Activated CD4-positive, alpha-beta memory T cell treated with anti-CD3 and anti-CD28 coated beads, Interleukin-2, amount 10 ng/mL, durations not matched to agents 7 days and 5 days (primary cell): ENCODE data around the gene RBP2. TPM values are rescaled to one million over a fixed set of nuclear protein-coding genes. Genes with fewer than 3 reads are reported as not detected.
A peak's percentile ranks its signal among the peaks of the same experiment; 100 is the strongest.

ENCODE experiments used
- CTCF ChIA-PET: fragments of 350-600 bp; sonication (Branson Sonifier 250); formaldehyde crosslinking; loops from one replicate; lab custom pipeline; 2021; ENCODE audit warnings: antibody characterized with exemption, inconsistent platforms; lab: Charles Lee
- POLR2A ChIA-PET: fragments of 350-600 bp; sonication (Branson Sonifier 250); formaldehyde crosslinking; loops from one replicate; lab custom pipeline; 2021; ENCODE audit warnings: antibody characterized with exemption; lab: Charles Lee
- DNase-seq: peaks from one replicate; pipeline ENCODE4 v3.0.0-alpha.2; 2020
- H3K27ac Mint-ChIP-seq: one replicate; pipeline ENCODE4 v1.8.0; 2021; ENCODE audit warnings: mild to moderate bottlenecking, mixed read lengths
- H3K27me3 Mint-ChIP-seq: one replicate; pipeline ENCODE4 v1.8.0; 2021; ENCODE audit warnings: mixed read lengths
- H3K36me3 Mint-ChIP-seq: one replicate; pipeline ENCODE4 v1.8.0; 2021; ENCODE audit warnings: low read depth, mixed read lengths
- H3K4me1 Mint-ChIP-seq: one replicate; pipeline ENCODE4 v1.8.0; 2021; ENCODE audit warnings: mixed read lengths
- H3K4me3 Mint-ChIP-seq: one replicate; pipeline ENCODE4 v1.8.0; 2021; ENCODE audit warnings: mild to moderate bottlenecking, mixed read lengths
- H3K9me3 Mint-ChIP-seq: one replicate; pipeline ENCODE4 v1.8.0; 2021; ENCODE audit warnings: mixed read lengths
- total RNA-seq, 2 experiments: library from RNA; stranded (reverse); gene quantifications; one replicate each; pipeline ENCODE4 v1.2.3, GENCODE V29; 2021

Gene RBP2
- not detected for total RNA-seq

DNA sequence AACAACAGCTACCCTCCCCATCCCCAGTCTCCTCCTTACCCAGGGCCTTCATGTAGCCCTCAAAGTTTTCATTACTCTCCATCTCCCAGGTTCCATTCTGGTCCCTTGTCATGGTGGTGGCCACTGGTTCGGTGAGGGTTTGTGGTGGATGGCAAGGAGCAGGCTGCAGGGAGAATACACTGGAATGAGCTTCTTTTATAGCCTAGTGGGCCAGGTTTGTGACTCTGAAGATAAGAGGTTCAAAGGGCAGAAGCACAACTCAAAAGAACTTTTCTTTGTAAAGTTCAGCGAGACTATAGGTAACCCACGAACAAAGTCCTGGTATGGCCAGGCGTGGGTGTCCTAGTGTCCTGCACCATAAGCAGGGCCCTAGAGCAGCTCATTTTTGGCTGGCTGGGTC is at the start of gene RBP2:
RBP2 (minus strand) TSS at position 169 of the 400 bp plus-strand sequence; CDS start at position 112, 57 bp downstream.
- POLR2A ChIA-PET = no interaction called here
- H3K4me1 Mint-ChIP-seq = no peaks in the 10 kb centered on the region
- H3K27me3 Mint-ChIP-seq = peaks cover 2% of the 10 kb centered on the region
- no peaks in the 10 kb centered on the region for H3K9me3 Mint-ChIP-seq
- no peak within 1 kb of the TSS for H3K4me3 Mint-ChIP-seq
- CTCF ChIA-PET = no interaction called here
- H3K36me3 Mint-ChIP-seq = no peaks in the 10 kb centered on the region
- no peak for DNase-seq
- H3K27ac Mint-ChIP-seq = no peak within 1 kb of the TSS

DNA sequence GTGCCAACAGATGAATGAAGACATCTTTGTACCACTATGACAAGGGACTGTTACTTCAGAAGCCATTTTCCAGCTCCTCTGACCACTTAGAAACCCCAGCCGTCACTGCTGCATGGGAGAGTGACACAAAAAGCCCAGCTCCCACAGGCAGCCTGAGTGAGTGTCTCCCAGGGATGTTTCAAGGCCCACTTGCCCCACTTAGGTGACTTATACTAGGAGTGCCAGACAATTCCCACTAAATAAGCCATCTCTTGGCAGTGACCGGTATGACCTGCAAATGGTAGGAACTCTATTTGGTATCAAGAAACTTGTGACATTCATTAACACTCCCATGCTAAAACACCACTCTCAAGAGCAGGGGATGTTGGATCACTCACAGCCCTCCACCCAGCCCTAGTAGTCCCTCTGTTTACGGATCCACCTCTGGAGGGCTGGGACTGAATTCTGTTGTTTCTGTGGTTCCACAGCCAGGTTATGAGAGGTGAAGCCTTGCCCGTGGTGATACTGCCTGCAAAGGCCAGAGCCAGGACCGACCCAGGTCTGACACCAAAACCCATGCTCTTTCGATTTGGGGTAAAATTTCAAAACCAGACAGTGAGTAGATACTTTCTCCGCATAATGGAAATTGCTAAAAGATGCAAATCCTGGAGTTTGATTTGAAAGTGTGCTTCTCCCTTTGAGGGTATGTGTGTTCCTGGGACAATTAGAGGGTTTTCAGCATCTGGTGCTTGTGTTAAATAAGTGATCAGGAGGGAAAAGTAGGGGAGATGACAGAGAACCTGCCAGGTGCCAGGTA is 48.7 kb upstream of the RBP2 start:
- H3K9me3 Mint-ChIP-seq = no peaks in the 10 kb centered on the region
- POLR2A ChIA-PET = no interaction called here
- H3K4me1 Mint-ChIP-seq = no peaks in the 10 kb centered on the region
- no peaks in the 10 kb centered on the region for H3K36me3 Mint-ChIP-seq
- DNase-seq = peak; percentile 3
- no peak overlapping the region for H3K27ac Mint-ChIP-seq
- no peaks in the 10 kb centered on the region for H3K27me3 Mint-ChIP-seq
- CTCF ChIA-PET = no interaction called here
- no peak overlapping the region for H3K4me3 Mint-ChIP-seq

DNA sequence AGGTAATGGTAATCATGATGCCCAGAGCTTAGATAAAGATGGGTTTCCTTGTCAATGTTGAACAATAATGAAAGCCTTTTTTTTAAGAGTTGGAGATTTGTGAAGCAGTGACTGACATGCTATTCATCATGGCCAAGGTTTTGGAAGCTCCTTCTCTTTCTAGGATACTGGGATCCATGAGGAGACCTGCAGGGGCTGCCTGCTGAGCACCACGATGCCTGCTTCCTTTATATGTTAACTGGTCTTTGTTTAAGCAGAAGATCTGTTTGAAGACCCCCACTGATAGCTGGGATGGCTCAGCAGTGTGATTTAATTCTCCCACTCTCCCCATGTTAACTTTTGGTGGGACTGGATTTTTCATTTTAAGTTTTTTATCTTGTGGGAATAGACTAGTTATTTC is 47.4 kb upstream of the RBP2 start:
- ChIA-PET POLR2A (no interaction called here), CTCF (no interaction called here)
- no peaks in the 10 kb centered on the region for H3K36me3 Mint-ChIP-seq
- H3K4me1 Mint-ChIP-seq = no peaks in the 10 kb centered on the region
- no peak overlapping the region for H3K27ac Mint-ChIP-seq
- no peaks in the 10 kb centered on the region for H3K27me3 Mint-ChIP-seq
- no peaks in the 10 kb centered on the region for H3K9me3 Mint-ChIP-seq
- no peak overlapping the region for H3K4me3 Mint-ChIP-seq
- no peak for DNase-seq

GRCh38 chr3:139523166-139523565 is 46.9 kb upstream of the RBP2 start:
- H3K4me1 Mint-ChIP-seq = no peaks in the 10 kb centered on the region
- no peaks in the 10 kb centered on the region for H3K9me3 Mint-ChIP-seq
- no peak overlapping the region for H3K4me3 Mint-ChIP-seq
- no peak for DNase-seq
- CTCF ChIA-PET = interaction anchor here (0.8 kb wide), 1 partner anchor 96 kb away, joined by 3 read pairs; no protein-coding TSS in a partner anchor
- POLR2A ChIA-PET = no interaction called here
- H3K36me3 Mint-ChIP-seq = no peaks in the 10 kb centered on the region
- no peak overlapping the region for H3K27ac Mint-ChIP-seq
- H3K27me3 Mint-ChIP-seq = no peaks in the 10 kb centered on the region

DNA sequence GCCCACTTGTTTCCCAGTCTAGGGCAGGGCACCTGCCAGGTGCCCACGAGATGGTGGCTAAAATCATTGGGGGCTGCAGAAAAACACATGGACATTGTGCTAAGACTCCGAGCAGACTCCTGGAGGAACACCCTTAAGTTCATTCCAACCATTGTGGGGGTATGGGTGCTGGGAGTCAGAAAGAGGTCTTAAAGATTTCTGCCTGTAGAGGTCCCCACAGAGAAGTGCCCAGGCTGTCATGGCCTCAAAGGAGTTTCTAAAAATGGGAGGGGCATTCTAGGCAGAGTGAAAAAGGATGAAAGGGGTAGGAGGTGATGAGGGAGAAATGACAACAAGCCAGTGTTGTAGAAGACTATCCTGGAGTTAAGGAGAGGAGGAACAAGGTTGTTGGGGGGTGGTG is 46.1 kb upstream of the RBP2 start:
- POLR2A ChIA-PET = no interaction called here
- H3K27me3 Mint-ChIP-seq = no peaks in the 10 kb centered on the region
- CTCF ChIA-PET = no interaction called here
- no peak for DNase-seq
- no peak overlapping the region for H3K4me3 Mint-ChIP-seq
- H3K4me1 Mint-ChIP-seq = no peaks in the 10 kb centered on the region
- no peak overlapping the region for H3K27ac Mint-ChIP-seq
- H3K36me3 Mint-ChIP-seq = no peaks in the 10 kb centered on the region
- no peaks in the 10 kb centered on the region for H3K9me3 Mint-ChIP-seq

DNA sequence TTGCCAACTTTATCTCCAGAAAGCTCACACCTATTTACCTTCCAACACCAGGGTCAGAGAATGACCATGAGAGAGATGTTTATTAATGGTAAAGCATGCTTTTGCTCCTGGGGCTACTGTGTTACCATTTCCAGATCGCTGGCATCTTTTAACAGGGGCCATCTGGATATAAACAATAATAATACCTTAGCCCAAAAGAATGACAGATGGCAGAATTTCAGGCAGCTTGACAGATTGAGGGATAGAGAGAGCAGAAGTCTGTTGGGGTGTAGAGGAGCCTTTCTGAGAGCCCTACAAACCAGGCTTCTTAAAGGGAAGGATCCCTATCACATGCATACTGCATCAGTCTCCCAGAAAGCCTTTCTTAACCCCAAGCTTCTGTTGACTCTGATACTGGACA is 45.5 kb upstream of the RBP2 start:
- H3K36me3 Mint-ChIP-seq = no peaks in the 10 kb centered on the region
- no peak overlapping the region for H3K27ac Mint-ChIP-seq
- CTCF ChIA-PET = interaction anchor here (1.4 kb wide), 1 partner anchor 94 kb away, joined by 7 read pairs; no protein-coding TSS in a partner anchor
- no peak overlapping the region for H3K4me3 Mint-ChIP-seq
- DNase-seq = no peak
- H3K27me3 Mint-ChIP-seq = no peaks in the 10 kb centered on the region
- no peaks in the 10 kb centered on the region for H3K9me3 Mint-ChIP-seq
- POLR2A ChIA-PET = no interaction called here
- no peaks in the 10 kb centered on the region for H3K4me1 Mint-ChIP-seq

DNA sequence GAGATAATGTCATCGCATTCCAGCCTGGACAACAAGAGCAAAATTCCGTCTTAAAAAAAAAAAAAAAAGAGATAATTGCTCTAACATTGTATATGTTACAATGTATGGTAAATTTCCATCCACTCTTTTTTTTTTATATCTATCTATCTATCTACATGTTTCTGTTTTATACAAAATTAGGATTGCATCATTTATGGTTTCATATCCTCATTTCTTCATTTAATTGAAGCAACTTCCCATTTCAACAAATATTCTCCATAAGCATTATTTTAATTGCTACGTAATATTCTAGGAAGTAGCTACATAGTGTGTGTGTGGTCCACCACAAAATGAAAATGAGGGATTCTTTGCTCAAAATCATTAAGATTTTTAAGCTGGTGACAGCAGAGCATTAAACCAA is 44.8 kb upstream of the RBP2 start:
- H3K27ac Mint-ChIP-seq = no peak overlapping the region
- no peaks in the 10 kb centered on the region for H3K27me3 Mint-ChIP-seq
- H3K4me3 Mint-ChIP-seq = no peak overlapping the region
- no peak for DNase-seq
- POLR2A ChIA-PET = no interaction called here
- CTCF ChIA-PET = interaction anchor here (1.4 kb wide), 1 partner anchor 93 kb away, joined by 7 read pairs; no protein-coding TSS in a partner anchor
- H3K9me3 Mint-ChIP-seq = no peaks in the 10 kb centered on the region
- no peaks in the 10 kb centered on the region for H3K36me3 Mint-ChIP-seq
- no peaks in the 10 kb centered on the region for H3K4me1 Mint-ChIP-seq

GRCh38 chr3:139519998-139520737 is 43.9 kb upstream of the RBP2 start:
- CTCF ChIA-PET = interaction anchor here (0.6 to 2.2 kb wide), 2 partner anchors 81 to 92 kb away, joined by 3 to 4 read pairs; no protein-coding TSS in a partner anchor
- Mint-ChIP-seq H3K4me3 (no peak overlapping the region), H3K27ac (no peak overlapping the region)

GRCh38 chr3:139518926-139519842 is 42.9 kb upstream of the RBP2 start:
- Mint-ChIP-seq H3K9me3 (no peaks in the 10 kb centered on the region), H3K4me1 (no peaks in the 10 kb centered on the region), H3K36me3 (no peaks in the 10 kb centered on the region), H3K27me3 (no peaks in the 10 kb centered on the region), H3K4me3 (no peak overlapping the region), H3K27ac (no peak overlapping the region)
- ChIA-PET CTCF (interaction anchor here (0.5 to 2.2 kb wide), 3 partner anchors 80 to 1636 kb away, joined by 3 to 4 read pairs (median 4); no protein-coding TSS in a partner anchor), POLR2A (no interaction called here)
- peak; percentile 9 for DNase-seq

More at GRCh38 chr3:139519998-139520737, 43.9 kb upstream of the RBP2 start:
- POLR2A ChIA-PET = no interaction called here
- no peaks in the 10 kb centered on the region for H3K27me3 Mint-ChIP-seq
- peak; percentile 20 for DNase-seq
- no peaks in the 10 kb centered on the region for H3K4me1 Mint-ChIP-seq
- no peaks in the 10 kb centered on the region for H3K9me3 Mint-ChIP-seq
- H3K36me3 Mint-ChIP-seq = no peaks in the 10 kb centered on the region

DNA sequence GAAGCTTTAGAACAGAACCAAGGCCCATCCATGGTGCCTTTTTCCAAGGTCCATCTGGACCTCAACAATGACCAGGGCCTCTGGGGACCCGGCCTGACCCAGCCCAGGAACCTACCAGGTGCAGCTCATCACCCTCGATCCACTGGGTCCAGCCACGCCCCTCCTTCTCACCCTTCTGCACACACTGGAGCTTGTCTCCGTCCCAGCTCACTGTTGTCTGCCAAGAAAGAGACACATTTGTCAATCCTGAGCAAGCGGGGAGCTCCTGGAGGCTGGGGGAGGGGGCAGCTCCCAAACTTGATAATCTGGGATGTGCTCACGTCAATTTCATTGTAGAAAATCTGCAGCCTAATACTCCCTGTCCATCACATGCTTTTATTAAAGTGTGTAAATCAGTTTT is 42.0 kb upstream of the RBP2 start:
- POLR2A ChIA-PET = no interaction called here
- H3K27me3 Mint-ChIP-seq = no peaks in the 10 kb centered on the region
- CTCF ChIA-PET = interaction anchor here (2.2 kb wide), 1 partner anchor 90 kb away, joined by 4 read pairs; no protein-coding TSS in a partner anchor
- H3K4me3 Mint-ChIP-seq = no peak overlapping the region
- H3K27ac Mint-ChIP-seq = no peak overlapping the region
- no peaks in the 10 kb centered on the region for H3K4me1 Mint-ChIP-seq
- H3K9me3 Mint-ChIP-seq = no peaks in the 10 kb centered on the region
- H3K36me3 Mint-ChIP-seq = no peaks in the 10 kb centered on the region
- no peak for DNase-seq

- no peaks in the 10 kb centered on the region for H3K9me3 Mint-ChIP-seq
- no peaks in the 10 kb centered on the region for H3K27me3 Mint-ChIP-seq
- CTCF ChIA-PET = interaction anchor here (2.2 kb wide), 1 partner anchor 89 kb away, joined by 4 read pairs; no protein-coding TSS in a partner anchor
- DNase-seq = no peak
- no peaks in the 10 kb centered on the region for H3K36me3 Mint-ChIP-seq
- H3K27ac Mint-ChIP-seq = no peak overlapping the region
- no peaks in the 10 kb centered on the region for H3K4me1 Mint-ChIP-seq
- POLR2A ChIA-PET = no interaction called here
- H3K4me3 Mint-ChIP-seq = no peak overlapping the region
These were observed 41.2 kb upstream of the RBP2 start for GRCh38 chr3:139517321-139518065.

DNA sequence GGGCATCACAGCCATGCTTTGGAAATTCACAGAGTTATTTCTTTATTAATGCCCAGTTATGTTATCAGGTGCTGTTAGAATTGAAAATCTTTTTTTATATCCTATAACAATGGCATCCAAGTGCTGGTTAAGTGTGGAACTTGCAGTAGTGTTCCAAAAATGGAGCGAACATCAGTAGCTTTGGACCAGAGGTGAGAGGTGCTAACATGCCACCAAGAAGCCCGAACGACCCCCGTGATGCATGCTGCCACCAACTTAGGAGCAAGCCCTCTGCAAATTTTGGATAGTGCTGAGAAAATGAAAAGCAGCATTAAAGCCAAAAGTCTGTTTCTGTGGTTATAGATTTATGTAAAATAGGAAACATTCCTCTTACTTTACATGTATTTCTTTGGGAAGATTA is 38.4 kb upstream of the RBP2 start:
- H3K4me3 Mint-ChIP-seq = no peak overlapping the region
- no peaks in the 10 kb centered on the region for H3K9me3 Mint-ChIP-seq
- ChIA-PET CTCF (no interaction called here), POLR2A (no interaction called here)
- no peaks in the 10 kb centered on the region for H3K4me1 Mint-ChIP-seq
- no peak overlapping the region for H3K27ac Mint-ChIP-seq
- no peaks in the 10 kb centered on the region for H3K36me3 Mint-ChIP-seq
- no peak for DNase-seq
- no peaks in the 10 kb centered on the region for H3K27me3 Mint-ChIP-seq
